H7 (cell line): ENCODE measurements around the gene SPACDR. TPM values are rescaled to one million over a fixed set of nuclear protein-coding genes. Genes with fewer than 3 reads are reported as not detected.
A peak's percentile ranks its signal among the peaks of the same experiment; 100 is the strongest.
"Not testable (repeated sequence)": the region's sequence is repeated elsewhere in the genome, so short reads cannot be mapped to it uniquely, and the experiment has no call there.

Experiments used
- DNase-seq: peaks from one replicate; pipeline ENCODE4 v3.0.0; 2012
- H3K27me3 ChIP-seq: 2 replicates; pipeline ENCODE4 v1.6.0; 2011; ENCODE audit warnings: mild to moderate bottlenecking, low read length; ENCODE audit not compliant: control insufficient read depth, insufficient read depth
- H3K36me3 ChIP-seq: replicated peaks from 2 replicates; pipeline ENCODE4 v1.5.1; 2011; ENCODE audit warnings: low read length; ENCODE audit not compliant: control insufficient read depth, insufficient read depth
- H3K4me3 ChIP-seq: 2 replicates; pipeline ENCODE4 v1.5.1; 2011; ENCODE audit warnings: low read depth, mild to moderate bottlenecking, control low read depth, low read length, moderate library complexity; ENCODE audit not compliant: insufficient read depth
- total RNA-seq: library from RNA; depleted of rRNA; stranded (reverse); fragments of >200 nt; shearing (Covaris generic); gene quantifications from 2 replicates; pipeline ENCODE4 v1.2.3, GENCODE V29; 2014; rRNA removed

Gene SPACDR
- 0.11 and 1.1 TPM in 2 replicates for total RNA-seq

DNA sequence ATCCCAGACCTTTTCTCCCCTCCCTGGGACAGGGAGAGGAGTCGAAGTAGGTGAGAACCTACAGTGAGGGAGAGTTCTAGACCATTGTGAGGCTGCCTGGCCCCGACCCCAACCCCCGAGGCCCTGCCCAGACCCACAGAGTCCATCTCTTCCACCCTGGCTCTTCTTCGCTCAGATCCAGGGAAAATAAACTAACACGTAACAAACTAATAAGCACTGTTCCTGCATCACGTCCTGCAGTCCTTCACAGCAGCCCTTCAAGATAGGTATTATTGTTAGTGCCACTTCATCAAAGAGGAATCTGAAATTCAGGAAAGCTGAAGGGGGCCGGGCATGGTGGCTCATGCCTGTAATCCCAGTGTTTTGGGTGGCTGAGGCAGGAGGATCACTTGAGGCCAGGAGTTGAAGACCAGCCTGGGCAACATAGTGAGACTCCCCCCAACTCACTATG lies at the start of gene SPACDR:
TSS of gene SPACDR (minus strand) at position 51 of the 451 bp plus-strand sequence. CDS start 235 bp downstream, outside the sequence.
- no peak for DNase-seq
- Histone ChIP-seq H3K27me3 (no peaks in the 10 kb centered on the region), H3K36me3 (no peaks in the 10 kb centered on the region), H3K4me3 (no peak within 1 kb of the TSS)

DNA sequence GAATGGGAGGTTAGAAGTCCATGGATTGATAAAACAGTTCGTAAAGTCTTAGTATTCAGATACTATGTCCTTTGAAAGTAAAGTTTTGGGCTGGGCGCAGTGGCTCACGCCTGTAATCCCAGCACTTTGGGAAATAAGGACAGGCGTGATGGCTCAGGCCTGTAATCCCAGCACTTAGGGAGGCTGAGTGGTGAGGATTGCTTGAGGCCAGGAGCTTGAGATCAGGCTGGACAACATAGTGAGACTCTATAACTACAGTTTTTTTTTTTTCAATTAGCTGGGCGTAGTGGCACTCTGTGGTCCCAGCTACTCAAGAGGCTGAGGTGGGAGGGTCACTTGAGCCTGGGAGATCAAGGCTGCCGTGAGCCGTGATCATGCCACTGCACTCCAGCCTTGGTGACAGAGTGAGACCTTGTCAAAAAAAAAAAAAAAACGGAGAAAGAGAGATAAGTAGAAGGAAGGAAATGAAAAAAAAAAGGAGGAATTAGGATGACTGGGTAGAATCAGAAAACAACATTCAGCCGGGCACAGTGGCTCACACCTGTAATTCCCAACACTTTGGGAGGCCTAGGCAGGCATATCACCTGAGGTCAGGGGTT lies 49.3 kb upstream of the SPACDR start:
- Histone ChIP-seq H3K4me3 (no peak overlapping the region), H3K27me3 (no peaks in the 10 kb centered on the region), H3K36me3 (no peaks in the 10 kb centered on the region)
- DNase-seq, result no peak

DNA sequence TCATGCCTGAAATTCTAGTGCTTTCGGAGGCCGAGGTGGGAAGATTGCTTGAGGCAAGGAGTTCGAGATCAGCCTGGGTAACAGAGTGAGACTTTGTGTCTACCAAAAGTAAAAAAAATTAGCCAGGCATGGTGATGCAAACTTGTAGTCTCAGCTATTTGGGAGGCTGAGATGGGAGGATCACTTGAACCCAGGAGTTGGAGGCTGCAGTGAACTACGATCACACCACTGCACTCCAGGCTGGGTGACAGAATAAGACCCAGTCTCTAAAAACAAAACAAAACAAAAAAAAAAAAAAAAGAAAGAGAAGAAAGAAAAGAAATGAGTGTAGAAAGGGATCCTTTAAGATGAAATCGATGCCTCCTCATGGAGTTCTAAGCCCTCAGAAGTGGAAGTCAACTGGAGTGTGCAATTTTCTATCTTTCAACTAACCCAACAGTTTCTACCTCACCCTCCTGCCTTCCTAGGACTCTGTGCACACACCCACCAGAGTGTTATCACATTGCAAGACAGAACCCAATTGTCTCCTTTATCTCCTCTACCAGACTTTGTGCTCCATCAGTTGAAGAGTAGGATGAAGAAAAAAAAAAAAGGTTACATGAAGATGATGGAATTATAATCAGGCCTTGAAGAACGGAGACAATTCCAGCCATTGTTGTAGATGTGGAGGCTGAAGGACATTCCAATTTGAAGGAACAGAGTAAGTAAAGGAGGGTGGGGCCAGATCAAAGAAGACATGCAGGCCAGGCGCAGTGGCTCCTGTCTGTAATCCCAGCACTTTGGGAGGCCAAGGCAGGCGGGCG lies 46.6 kb upstream of the SPACDR start:
- H3K36me3 ChIP-seq, result no peaks in the 10 kb centered on the region
- no peaks in the 10 kb centered on the region for H3K27me3 ChIP-seq
- no peak for DNase-seq
- no peak overlapping the region for H3K4me3 ChIP-seq

- Histone ChIP-seq H3K4me3 (no peak overlapping the region), H3K27me3 (no peaks in the 10 kb centered on the region), H3K36me3 (no peaks in the 10 kb centered on the region)
- DNase-seq, result no peak
Observed at GRCh38 chr7:100509231-100509630, 45.2 kb upstream of the SPACDR start.

- H3K4me3 ChIP-seq, result no peak overlapping the region
- H3K36me3 ChIP-seq, result no peaks in the 10 kb centered on the region
- no peaks in the 10 kb centered on the region for H3K27me3 ChIP-seq
- no peak for DNase-seq
Observed at GRCh38 chr7:100506356-100506923, 42.4 kb upstream of the SPACDR start.

GRCh38 chr7:100504887-100505611 lies 41.0 kb upstream of the SPACDR start:
- H3K27me3 ChIP-seq, result no peaks in the 10 kb centered on the region
- H3K36me3 ChIP-seq, result no peaks in the 10 kb centered on the region
- H3K4me3 ChIP-seq, result no peak overlapping the region
- no peak for DNase-seq

- not testable (repeated sequence) for H3K36me3 ChIP-seq, H3K4me3 ChIP-seq, DNase-seq, H3K27me3 ChIP-seq
Observed at GRCh38 chr7:100504031-100504430, 40.0 kb upstream of the SPACDR start.

- not testable (repeated sequence) for H3K4me3 ChIP-seq, DNase-seq
Observed at GRCh38 chr7:100500743-100501142, 36.7 kb upstream of the SPACDR start.

DNA sequence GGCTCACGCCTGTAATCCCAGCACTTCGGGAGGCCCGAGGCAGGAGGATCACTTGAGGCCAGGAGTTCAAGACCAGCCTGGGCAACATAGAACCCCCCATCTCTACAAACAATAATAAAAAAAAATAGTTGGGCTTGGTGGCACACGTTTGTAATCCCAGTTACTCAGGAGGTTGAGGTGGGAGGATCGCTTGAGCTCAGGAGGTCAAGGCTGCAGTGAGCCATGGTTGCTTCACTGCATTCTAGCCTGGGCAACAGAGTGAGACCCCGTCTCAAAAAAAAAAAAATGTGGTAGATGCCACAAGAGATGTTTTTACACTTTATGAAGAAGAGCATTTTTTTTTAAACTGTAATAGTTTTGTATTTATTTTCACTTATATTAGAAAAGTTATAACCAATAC lies 32.4 kb upstream of the SPACDR start:
- no peak for DNase-seq
- peaks cover 14% of the 10 kb centered on the region for H3K27me3 ChIP-seq
- no peaks in the 10 kb centered on the region for H3K36me3 ChIP-seq
- no peak overlapping the region for H3K4me3 ChIP-seq

More at GRCh38 chr7:100500743-100501142, 36.7 kb upstream of the SPACDR start:
- H3K27me3 ChIP-seq, H3K36me3 ChIP-seq: not testable (repeated sequence)

DNA sequence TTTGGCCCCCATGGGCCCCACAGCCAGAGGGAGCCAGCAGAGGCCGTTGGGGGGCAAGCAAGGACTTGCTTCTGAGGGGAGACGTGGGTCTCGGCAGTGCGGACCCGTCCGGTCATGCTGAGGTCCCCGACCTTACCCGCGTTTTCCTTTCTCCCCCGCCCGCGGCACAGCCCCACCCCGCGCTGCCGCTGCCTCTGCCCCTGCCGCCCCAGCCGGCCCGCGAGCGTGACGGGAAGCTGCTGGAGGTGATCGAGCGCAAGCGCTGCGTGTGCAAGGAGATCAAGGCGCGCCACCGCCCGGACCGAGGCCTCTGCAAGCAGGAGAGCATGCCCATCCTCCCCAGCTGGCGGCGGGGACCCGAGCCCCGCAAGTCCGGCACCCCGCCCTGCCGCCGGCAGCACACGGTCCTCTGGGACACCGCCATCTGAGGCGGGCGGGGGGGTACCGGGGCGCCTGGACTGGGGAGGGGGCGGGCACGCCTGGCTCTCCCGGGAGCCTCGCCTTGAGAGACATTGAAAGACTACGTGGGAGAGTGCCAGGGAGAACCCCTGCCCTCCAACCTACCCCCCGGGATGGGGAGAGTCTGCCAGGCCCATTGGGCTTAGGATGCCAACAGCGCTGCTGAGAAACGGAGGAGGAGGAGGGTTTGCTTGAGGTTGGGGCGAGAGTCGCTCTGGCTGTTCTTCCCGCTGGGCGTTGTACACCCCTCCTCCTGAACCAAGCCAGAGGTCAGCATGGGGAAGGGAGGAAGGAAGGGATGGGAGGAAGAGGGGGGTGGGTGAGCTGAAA lies 29.6 kb upstream of the SPACDR start:
- DNase-seq, result peak; percentile 84
- peaks cover 14% of the 10 kb centered on the region for H3K27me3 ChIP-seq
- H3K4me3 ChIP-seq, result peak overlapping the region; percentile 52
- H3K36me3 ChIP-seq, result no peaks in the 10 kb centered on the region

GRCh38 chr7:100492738-100493475 lies 28.8 kb upstream of the SPACDR start:
- H3K27me3 ChIP-seq, result peaks cover 14% of the 10 kb centered on the region
- no peaks in the 10 kb centered on the region for H3K36me3 ChIP-seq
- no peak for DNase-seq
- H3K4me3 ChIP-seq, result peak overlapping the region; percentile 52; the same call in 1 of the 2 replicates

DNA sequence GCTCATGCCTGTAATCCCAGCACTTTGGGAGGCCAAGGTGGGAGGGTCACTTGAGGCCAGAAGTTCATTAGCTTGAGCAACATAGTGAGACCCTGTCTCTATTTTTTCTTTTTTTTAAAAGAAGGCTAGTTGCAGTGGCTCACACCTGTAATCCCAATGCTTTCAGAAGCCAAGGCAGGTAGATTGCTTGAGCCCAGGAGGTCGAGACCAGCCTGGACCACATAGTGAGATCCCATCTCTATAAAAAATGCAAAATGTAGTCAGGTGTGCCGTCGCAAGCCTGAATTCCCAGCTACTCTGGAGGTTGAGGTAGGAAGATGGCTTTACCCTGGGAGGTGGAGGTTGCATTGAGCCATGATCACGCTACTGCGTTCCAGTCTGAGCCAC lies 27.1 kb upstream of the SPACDR start:
- no peaks in the 10 kb centered on the region for H3K36me3 ChIP-seq
- no peak overlapping the region for H3K4me3 ChIP-seq
- no peak for DNase-seq
- H3K27me3 ChIP-seq, result peaks cover 14% of the 10 kb centered on the region

DNA sequence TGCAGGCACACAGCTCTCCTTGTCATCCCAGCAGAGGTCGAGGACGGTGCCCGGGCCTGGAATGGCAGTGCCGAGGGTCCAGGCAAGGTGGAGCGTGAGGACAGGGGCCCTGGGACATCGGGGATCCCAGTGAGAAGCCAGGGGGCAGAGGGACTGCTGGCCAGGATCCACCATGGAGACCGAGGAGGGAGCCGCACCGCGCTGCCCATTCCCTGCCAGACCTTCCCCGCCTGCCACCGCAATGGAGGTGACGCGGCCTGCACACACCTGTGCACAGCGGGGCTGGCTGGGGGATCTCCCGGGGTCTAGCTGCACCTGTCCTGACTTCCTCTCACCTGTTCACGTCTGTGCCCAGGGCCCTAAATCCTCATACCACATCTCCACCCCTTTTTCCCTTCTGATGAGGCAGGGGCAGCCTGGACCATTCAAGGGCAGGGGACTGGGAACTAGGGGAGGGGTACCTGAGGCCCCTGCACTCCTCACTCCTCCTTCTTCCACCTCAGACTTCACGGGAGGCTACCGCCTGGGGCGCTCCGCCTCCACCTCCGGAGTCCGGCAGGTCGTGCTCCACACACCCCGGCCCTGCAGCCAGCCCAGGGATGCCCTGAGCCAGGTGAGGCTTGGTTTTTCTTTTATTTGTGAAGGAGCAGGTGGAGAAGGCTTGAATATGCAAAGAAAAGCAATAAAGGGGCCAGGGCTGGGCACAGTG lies 26.6 kb upstream of the SPACDR start:
- H3K27me3 ChIP-seq, result peaks cover 14% of the 10 kb centered on the region
- H3K4me3 ChIP-seq, result no peak overlapping the region
- no peaks in the 10 kb centered on the region for H3K36me3 ChIP-seq
- peak; percentile 66 for DNase-seq
